HG02973 (cell line): ENCODE measurements around the gene MTCH1.

Experiments used
- ATAC-seq: cut with Tn5 transposase; IDR thresholded peaks from one replicate; pipeline ENCODE4 v1.9.1; 2021; ENCODE audit warnings: moderate library complexity; ENCODE audit not compliant: unreplicated experiment

MTCH1 gene

GRCh38 chr6:36929152-36929551 lies 56.8 kb downstream of the MTCH1 start:
- no peak for ATAC-seq

- ATAC-seq = no peak
These were observed 57.5 kb downstream of the MTCH1 start for GRCh38 chr6:36928547-36928918.

DNA sequence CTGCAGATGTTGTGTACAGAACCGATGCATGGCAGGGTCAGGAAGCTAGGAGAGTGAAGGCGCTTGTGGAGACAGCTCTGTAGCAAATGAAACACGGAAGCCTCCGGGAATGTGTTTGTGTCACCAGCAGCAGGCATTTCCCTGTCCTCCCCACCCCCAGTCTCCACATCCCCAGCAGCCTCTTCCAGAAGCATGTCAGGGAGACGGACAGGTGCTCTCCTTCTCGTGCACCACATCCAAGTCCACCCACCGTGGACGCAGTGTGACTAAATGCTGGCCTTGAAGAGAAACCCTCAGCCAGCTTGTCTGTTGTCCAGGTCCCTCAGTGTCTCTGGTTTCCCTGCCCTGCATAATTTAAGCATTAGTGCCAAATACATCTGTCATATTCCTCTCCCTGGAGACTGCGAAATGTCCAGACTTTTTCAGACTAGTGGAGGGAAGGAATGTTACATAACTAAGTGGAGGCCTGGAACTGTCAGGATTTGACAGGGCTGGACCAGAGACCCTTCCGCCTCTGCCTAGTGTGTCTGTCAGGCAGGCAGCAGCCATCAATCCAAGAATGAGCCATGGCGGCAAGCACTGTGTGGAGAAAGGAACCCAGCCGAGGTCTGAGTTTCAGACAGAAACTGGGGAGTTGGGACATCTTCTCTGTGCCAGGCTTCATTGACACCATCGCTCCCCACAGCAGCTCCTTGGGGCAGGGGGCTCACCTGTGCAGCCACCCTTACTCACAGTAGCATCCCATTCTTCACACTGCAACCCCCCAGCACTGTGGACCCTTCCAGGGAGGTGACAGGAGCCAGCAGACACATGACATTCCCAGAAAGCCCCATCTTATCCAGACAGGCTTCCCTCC lies 58.1 kb downstream of the MTCH1 start:
- ATAC-seq = no peak

DNA sequence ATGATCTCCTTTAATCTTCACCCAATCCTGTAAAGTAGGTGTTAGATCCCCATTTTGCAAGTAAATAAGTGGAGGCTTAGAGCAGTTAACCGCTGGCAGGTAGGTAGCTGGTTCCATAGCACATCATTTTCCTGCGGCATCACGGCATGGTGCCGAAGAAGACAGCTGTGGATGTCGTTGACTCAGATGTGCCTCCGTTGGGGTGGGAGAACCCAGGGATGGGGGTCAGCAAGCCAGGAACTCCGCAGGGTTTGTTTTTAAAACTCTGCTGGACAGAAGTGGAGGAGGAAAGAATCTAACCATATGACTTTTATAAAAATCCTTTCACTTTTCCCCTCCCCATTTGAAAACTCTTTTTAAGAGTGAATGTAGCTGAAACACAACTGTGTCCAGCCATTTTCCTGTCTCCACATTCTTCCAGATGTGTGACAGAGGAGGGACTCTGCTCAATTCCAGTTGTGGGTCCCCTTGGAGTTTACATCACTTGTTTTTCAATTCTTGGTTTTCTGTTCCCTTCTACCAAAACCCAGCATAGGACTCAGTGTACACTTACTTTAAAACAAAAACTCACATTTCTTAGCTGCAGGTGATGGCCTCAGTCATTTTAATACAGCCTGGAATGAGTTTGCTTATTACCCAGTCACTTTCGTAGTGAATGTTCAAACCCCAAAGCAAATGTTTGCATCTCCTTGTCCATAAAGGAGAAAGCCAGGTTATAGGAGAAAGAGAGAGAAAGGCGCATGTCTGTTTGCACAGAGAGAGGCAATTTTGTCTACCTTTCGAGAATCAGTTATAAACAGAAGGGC lies 59.1 kb downstream of the MTCH1 start:
- no peak for ATAC-seq

DNA sequence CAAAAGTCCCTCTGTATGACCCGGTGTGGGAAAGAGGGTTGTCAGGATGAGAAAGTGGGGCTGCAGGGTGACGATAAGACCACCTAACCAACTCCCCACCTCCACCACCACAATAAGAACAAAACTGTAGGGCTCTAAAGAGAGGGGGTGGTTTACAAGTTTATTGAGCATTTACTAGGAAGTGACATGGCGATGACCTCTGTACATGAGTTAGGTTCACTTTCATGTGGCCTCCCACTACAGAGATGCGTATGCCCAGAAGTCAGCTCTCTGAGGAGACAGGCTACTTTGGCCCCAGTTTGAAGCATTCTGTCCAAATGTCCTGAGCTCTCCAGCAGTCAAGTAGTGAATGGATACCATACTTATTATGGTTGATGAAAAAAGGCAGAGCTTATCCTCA lies 60.2 kb downstream of the MTCH1 start:
- no peak for ATAC-seq

- ATAC-seq = no peak
These were observed 61.1 kb downstream of the MTCH1 start for GRCh38 chr6:36924778-36925374.

DNA sequence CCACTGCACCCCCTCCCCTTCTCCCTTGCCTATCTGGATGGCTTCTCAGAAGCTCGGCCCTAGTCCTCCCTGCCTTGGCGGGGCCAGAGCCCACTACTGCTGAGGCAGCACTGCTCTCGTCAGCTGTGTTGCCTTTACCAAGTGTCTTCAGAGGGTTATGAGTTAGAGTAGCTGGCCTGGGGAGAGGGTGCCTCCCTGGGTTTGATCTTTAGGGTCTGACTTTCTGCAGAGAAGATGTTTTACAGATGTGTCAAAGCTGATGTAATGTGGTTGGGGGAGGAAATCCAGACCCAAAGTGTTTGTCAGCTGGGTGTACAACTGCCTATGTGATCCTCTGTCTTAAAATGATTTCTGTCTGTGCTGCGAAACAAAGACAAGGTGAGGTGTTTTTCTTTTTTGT lies 61.9 kb downstream of the MTCH1 start:
- no peak for ATAC-seq

DNA sequence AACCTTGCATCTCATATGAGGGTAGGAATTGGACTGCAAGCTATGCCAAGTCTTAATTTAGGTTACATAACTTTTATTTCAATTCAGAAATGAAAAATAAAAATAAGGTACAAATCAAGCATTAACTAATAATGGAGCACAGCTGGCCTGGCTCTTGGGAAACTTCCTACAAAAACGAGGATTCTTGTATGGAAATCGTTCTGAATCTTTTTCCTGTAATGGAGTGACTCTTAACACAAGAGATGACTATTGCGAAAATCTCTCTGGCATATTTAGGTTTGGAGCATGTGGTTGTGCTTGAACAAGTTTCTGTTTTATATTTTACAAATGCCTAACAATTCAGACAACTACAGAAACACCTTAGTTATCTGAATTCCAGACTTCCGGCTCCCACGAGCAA lies 65.5 kb downstream of the MTCH1 start:
- no peak for ATAC-seq

GRCh38 chr6:36920049-36920448 lies 65.9 kb downstream of the MTCH1 start:
- ATAC-seq = no peak
